CD14-positive monocyte (primary cell): Measurements from ENCODE around the gene SESN3. TPM values are rescaled to one million over a fixed set of nuclear protein-coding genes. Genes with fewer than 3 reads are reported as not detected.
"Not testable (repeated sequence)": the region's sequence is repeated elsewhere in the genome, so short reads cannot be mapped to it uniquely, and the experiment has no call there.

Experiments used
- DNase-seq, 3 donors: peaks; one replicate each; pipeline ENCODE4 v3.0.0-alpha.2; 2011 to 2022
- H2AFZ ChIP-seq: 2 replicates; pipeline ENCODE4 v1.6.0; 2012; ENCODE audit warnings: mild to moderate bottlenecking, low read depth, low read length, inconsistent platforms; ENCODE audit not compliant: insufficient read depth, poor library complexity, severe bottlenecking
- H3K27ac ChIP-seq, 2 donors: 1 replicate in 1 of 2; 2 replicates in 1 of 2; pipeline ENCODE4 v1.5.1; 2012 to 2013; ENCODE audit warnings: low read length in 2 of 2, control low read depth in 1 of 2, inconsistent platforms in 1 of 2, low read depth in 1 of 2, mild to moderate bottlenecking in 1 of 2
- H3K27me3 ChIP-seq, 2 donors: one replicate each; pipeline versions ENCODE4 v1.6.0 to v1.6.1; 2011 to 2013; ENCODE audit warnings: low read length in 2 of 2; ENCODE audit not compliant: control insufficient read depth in 2 of 2, insufficient read depth in 2 of 2
- H3K36me3 ChIP-seq, 2 donors: replicated peaks in 1 of 2; 1 replicate in 1 of 2; 2 replicates in 1 of 2; pipeline versions ENCODE4 v1.5.1 to v1.6.1; 2012 to 2013; ENCODE audit warnings: low read length in 2 of 2, control low read depth in 1 of 2, inconsistent platforms in 1 of 2, mild to moderate bottlenecking in 1 of 2; ENCODE audit not compliant: insufficient read depth in 2 of 2, control insufficient read depth in 1 of 2
- H3K4me1 ChIP-seq, 2 donors: 1 replicate in 1 of 2; 2 replicates in 1 of 2; pipeline versions ENCODE4 v1.5.1 to v1.6.1; 2012 to 2013; ENCODE audit warnings: low read length in 2 of 2, control low read depth in 1 of 2, inconsistent platforms in 1 of 2, mild to moderate bottlenecking in 1 of 2, moderate library complexity in 1 of 2; ENCODE audit not compliant: insufficient read depth in 2 of 2, control insufficient read depth in 1 of 2
- H3K4me2 ChIP-seq: replicated peaks from 2 replicates; pipeline ENCODE3; 2012; ENCODE audit warnings: low read length, moderate library complexity, mild to moderate bottlenecking; ENCODE audit not compliant: poor library complexity, severe bottlenecking; ENCODE audit errors: extremely low read depth
- H3K4me3 ChIP-seq, 3 experiments: fragments of 200-600 bp in 1 of 3; sonication (generic) in 1 of 3; replicated peaks in 1 of 3; 1 replicate in 2 of 3; 2 replicates in 1 of 3; pipeline ENCODE4 v1.5.1; 2011 to 2013; ENCODE audit warnings: low read length in 3 of 3, mild to moderate bottlenecking in 3 of 3, control low read depth in 2 of 3, low read depth in 2 of 3, inconsistent platforms in 1 of 3, moderate library complexity in 1 of 3
- H3K79me2 ChIP-seq: 2 replicates; pipeline ENCODE4 v1.6.0; 2012; ENCODE audit warnings: mild to moderate bottlenecking, control low read depth, inconsistent platforms, low read length, moderate library complexity; ENCODE audit not compliant: insufficient read depth
- H3K9ac ChIP-seq: 2 replicates; pipeline ENCODE4 v1.6.0; 2017; ENCODE audit warnings: low read length, mild to moderate bottlenecking; ENCODE audit not compliant: insufficient read depth, poor library complexity, severe bottlenecking
- H3K9me3 ChIP-seq, 2 donors: replicated peaks in 1 of 2; 1 replicate in 1 of 2; 2 replicates in 1 of 2; pipeline versions ENCODE4 v1.5.1 to v1.6.1; 2012 to 2013; ENCODE audit warnings: low read length in 2 of 2, control low read depth in 1 of 2; ENCODE audit not compliant: control insufficient read depth in 1 of 2, insufficient read depth in 1 of 2
- H4K20me1 ChIP-seq: 2 replicates; pipeline ENCODE4 v1.6.0; 2012; ENCODE audit warnings: mild to moderate bottlenecking, low read length, control low read depth, moderate library complexity; ENCODE audit not compliant: insufficient read depth
- H3K27ac Mint-ChIP-seq, 7 donors: one replicate each; pipeline ENCODE4 v1.8.0; 2020; ENCODE audit warnings: mild to moderate bottlenecking in 7 of 7, mixed read lengths in 7 of 7, moderate library complexity in 6 of 7, inconsistent platforms in 2 of 7
- H3K27me3 Mint-ChIP-seq, 3 donors: one replicate each; pipeline ENCODE4 v1.8.0; 2021 to 2022; ENCODE audit warnings: low read depth in 3 of 3, mild to moderate bottlenecking in 3 of 3, mixed read lengths in 3 of 3, moderate library complexity in 3 of 3, inconsistent platforms in 1 of 3
- H3K36me3 Mint-ChIP-seq, 2 donors: one replicate each; pipeline ENCODE4 v1.8.0; 2020; ENCODE audit warnings: mixed read lengths in 2 of 2, inconsistent platforms in 1 of 2, mild to moderate bottlenecking in 1 of 2
- H3K4me1 Mint-ChIP-seq: one replicate; pipeline ENCODE4 v1.8.0; 2020; ENCODE audit warnings: mild to moderate bottlenecking, mixed read lengths
- H3K4me3 Mint-ChIP-seq, 2 donors: one replicate each; pipeline ENCODE4 v1.8.0; 2020; ENCODE audit warnings: mild to moderate bottlenecking in 2 of 2, mixed read lengths in 2 of 2, moderate library complexity in 1 of 2
- H3K9me3 Mint-ChIP-seq, 7 donors: one replicate each; pipeline ENCODE4 v1.8.0; 2020 to 2022; ENCODE audit warnings: mixed read lengths in 7 of 7, mild to moderate bottlenecking in 6 of 7, moderate library complexity in 6 of 7, inconsistent platforms in 2 of 7
- WGBS: methylation state at CpG from one replicate; pipeline ENCODE4 v1.1.5; 2013; ENCODE audit warnings: missing lambda C conversion rate; ENCODE audit not compliant: insufficient coverage; 5-methylcytosine and 5-hydroxymethylcytosine counted together
- intact Hi-C, 2 donors: fragments of 100-400 bp; cut with micrococcal nuclease; formaldehyde crosslinking; loops; one replicate each; pipeline versions ENCODE4 v1.15.0 to v1.15.1; 2023
- polyA plus RNA-seq, 3 donors: library from polyadenylated mRNA; depleted of rRNA in 1 of 3; unstranded in 2 of 3; stranded (reverse) in 1 of 3; fragments of 300-500 nt in 2 of 3; fragments of >200 nt in 1 of 3; fragmentation: Illumina TruSeq in 2 of 3; gene quantifications; 1 replicate in 2 of 3; 2 replicates in 1 of 3; pipeline ENCODE4 v1.2.3, GENCODE V29; 2012 to 2021
- TF ChIP-seq, protein P1 (sequence below): fragments of 200-600 bp; IDR thresholded peaks from one replicate; pipeline ENCODE4 v1.8.0; 2022; ENCODE audit warnings: antibody characterized with exemption, mild to moderate bottlenecking

The SESN3 gene
- polyA plus RNA-seq, 3 donors = 1.1 to 7.4 (median 1.4) TPM

DNA sequence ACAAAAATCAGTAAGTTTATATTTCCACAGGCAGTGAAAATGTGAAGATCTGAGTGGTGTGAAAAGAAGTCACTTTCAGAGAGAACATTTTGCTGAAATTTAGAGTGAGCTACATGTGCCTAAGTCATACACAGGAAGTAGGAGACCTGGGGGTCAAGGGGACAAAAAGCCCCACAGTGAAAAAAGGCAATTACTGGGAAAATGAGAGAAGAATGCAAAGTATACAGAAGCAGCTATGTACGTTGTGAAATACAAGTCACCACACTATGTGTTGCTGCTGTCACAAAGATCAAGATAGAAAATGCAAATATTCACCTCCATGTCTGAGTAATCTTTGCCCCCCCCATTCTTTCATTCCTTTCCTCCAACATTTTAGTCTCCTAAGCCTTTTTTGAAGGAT, 21.6 kb upstream of the SESN3 start:
- no peak overlapping the region for H3K4me3 ChIP-seq
- Mint-ChIP-seq H3K27ac (peak overlapping the region in 1 of 7 donors; percentile 52), H3K36me3 (peaks cover 0 to 1% of the 10 kb centered on the region in 2 donors), H3K4me1 (peaks cover 64% of the 10 kb centered on the region), H3K4me3 (no peak overlapping the region), H3K27me3 (no peaks in the 10 kb centered on the region), H3K9me3 (peaks cover 0 to 6% (median 0%) of the 10 kb centered on the region in 7 donors)
- H3K9ac ChIP-seq = no peak overlapping the region
- TF ChIP-seq, protein P1, sequence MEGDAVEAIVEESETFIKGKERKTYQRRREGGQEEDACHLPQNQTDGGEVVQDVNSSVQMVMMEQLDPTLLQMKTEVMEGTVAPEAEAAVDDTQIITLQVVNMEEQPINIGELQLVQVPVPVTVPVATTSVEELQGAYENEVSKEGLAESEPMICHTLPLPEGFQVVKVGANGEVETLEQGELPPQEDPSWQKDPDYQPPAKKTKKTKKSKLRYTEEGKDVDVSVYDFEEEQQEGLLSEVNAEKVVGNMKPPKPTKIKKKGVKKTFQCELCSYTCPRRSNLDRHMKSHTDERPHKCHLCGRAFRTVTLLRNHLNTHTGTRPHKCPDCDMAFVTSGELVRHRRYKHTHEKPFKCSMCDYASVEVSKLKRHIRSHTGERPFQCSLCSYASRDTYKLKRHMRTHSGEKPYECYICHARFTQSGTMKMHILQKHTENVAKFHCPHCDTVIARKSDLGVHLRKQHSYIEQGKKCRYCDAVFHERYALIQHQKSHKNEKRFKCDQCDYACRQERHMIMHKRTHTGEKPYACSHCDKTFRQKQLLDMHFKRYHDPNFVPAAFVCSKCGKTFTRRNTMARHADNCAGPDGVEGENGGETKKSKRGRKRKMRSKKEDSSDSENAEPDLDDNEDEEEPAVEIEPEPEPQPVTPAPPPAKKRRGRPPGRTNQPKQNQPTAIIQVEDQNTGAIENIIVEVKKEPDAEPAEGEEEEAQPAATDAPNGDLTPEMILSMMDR = no peak
- no peak overlapping the region for H3K27ac ChIP-seq
- peaks cover 50 to 59% of the 10 kb centered on the region in 2 donors for H3K4me1 ChIP-seq
- no peak overlapping the region for H3K4me2 ChIP-seq
- no peaks in the 10 kb centered on the region for H4K20me1 ChIP-seq
- H2AFZ ChIP-seq = no peak overlapping the region
- no CpG with 5 or more reads among the region's 1 CpG for WGBS
- H3K9me3 ChIP-seq = no peaks in the 10 kb centered on the region
- H3K36me3 ChIP-seq = no peaks in the 10 kb centered on the region
- H3K27me3 ChIP-seq = no peaks in the 10 kb centered on the region
- no peak for DNase-seq
- intact Hi-C loops = loop anchor here in 1 of 2 donors (10.0 kb wide), 1 partner anchor 112 kb away; no protein-coding TSS in a partner anchor
- H3K79me2 ChIP-seq = no peaks in the 10 kb centered on the region

- not testable (repeated sequence) for H3K27me3 ChIP-seq, H3K79me2 ChIP-seq, H3K27ac ChIP-seq, H3K36me3 ChIP-seq, H4K20me1 ChIP-seq, H3K27me3 Mint-ChIP-seq, H3K36me3 Mint-ChIP-seq, H3K4me3 Mint-ChIP-seq, H3K9me3 Mint-ChIP-seq, DNase-seq, H3K4me2 ChIP-seq, H3K9ac ChIP-seq, H3K4me3 ChIP-seq, H3K27ac Mint-ChIP-seq, H2AFZ ChIP-seq, H3K9me3 ChIP-seq
- WGBS = 100% methylated on average over 1 of the region's 6 CpGs
- intact Hi-C loops = loop anchor here in 1 of 2 donors (10.0 kb wide), 1 partner anchor 113 kb away; no protein-coding TSS in a partner anchor
- H3K4me1 Mint-ChIP-seq = peaks cover 59% of the 10 kb centered on the region
- peaks cover 46 to 54% of the 10 kb centered on the region in 2 donors for H3K4me1 ChIP-seq
Measured at GRCh38 chr11:95251896-95252295, 20.9 kb upstream of the SESN3 start.
